ENCODE results near the gene SOAT1. TPM values are rescaled to one million over a fixed set of nuclear protein-coding genes. Genes with fewer than 3 reads are reported as not detected.

The SOAT1 gene
- total and polyA plus RNA-seq, 2 of the 8 experiments (the other 6 are each of a cell fraction or from before 2014, with no cell fraction given): 2.7 to 4.7 TPM

DNA sequence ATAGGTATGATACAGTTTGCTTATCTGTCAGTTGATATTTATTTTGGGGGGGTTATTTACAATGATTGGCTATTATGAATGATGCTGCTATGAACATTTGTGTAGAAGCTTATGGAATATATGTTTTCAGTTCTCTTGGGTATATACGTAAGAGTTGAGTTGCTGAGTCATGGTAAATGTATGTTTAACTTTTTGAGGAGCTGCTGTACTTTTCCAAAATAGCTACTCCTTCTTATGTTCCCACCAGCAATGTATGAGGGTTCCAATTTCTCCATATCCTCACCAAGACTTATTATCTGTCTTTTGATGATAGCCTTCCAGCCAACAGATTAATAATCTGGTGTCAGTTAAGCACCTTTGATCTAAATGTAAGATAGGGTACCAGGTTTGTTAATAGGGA is 11.9 kb downstream of the SOAT1 start (continued):
- TF ChIP-seq, protein P1, sequence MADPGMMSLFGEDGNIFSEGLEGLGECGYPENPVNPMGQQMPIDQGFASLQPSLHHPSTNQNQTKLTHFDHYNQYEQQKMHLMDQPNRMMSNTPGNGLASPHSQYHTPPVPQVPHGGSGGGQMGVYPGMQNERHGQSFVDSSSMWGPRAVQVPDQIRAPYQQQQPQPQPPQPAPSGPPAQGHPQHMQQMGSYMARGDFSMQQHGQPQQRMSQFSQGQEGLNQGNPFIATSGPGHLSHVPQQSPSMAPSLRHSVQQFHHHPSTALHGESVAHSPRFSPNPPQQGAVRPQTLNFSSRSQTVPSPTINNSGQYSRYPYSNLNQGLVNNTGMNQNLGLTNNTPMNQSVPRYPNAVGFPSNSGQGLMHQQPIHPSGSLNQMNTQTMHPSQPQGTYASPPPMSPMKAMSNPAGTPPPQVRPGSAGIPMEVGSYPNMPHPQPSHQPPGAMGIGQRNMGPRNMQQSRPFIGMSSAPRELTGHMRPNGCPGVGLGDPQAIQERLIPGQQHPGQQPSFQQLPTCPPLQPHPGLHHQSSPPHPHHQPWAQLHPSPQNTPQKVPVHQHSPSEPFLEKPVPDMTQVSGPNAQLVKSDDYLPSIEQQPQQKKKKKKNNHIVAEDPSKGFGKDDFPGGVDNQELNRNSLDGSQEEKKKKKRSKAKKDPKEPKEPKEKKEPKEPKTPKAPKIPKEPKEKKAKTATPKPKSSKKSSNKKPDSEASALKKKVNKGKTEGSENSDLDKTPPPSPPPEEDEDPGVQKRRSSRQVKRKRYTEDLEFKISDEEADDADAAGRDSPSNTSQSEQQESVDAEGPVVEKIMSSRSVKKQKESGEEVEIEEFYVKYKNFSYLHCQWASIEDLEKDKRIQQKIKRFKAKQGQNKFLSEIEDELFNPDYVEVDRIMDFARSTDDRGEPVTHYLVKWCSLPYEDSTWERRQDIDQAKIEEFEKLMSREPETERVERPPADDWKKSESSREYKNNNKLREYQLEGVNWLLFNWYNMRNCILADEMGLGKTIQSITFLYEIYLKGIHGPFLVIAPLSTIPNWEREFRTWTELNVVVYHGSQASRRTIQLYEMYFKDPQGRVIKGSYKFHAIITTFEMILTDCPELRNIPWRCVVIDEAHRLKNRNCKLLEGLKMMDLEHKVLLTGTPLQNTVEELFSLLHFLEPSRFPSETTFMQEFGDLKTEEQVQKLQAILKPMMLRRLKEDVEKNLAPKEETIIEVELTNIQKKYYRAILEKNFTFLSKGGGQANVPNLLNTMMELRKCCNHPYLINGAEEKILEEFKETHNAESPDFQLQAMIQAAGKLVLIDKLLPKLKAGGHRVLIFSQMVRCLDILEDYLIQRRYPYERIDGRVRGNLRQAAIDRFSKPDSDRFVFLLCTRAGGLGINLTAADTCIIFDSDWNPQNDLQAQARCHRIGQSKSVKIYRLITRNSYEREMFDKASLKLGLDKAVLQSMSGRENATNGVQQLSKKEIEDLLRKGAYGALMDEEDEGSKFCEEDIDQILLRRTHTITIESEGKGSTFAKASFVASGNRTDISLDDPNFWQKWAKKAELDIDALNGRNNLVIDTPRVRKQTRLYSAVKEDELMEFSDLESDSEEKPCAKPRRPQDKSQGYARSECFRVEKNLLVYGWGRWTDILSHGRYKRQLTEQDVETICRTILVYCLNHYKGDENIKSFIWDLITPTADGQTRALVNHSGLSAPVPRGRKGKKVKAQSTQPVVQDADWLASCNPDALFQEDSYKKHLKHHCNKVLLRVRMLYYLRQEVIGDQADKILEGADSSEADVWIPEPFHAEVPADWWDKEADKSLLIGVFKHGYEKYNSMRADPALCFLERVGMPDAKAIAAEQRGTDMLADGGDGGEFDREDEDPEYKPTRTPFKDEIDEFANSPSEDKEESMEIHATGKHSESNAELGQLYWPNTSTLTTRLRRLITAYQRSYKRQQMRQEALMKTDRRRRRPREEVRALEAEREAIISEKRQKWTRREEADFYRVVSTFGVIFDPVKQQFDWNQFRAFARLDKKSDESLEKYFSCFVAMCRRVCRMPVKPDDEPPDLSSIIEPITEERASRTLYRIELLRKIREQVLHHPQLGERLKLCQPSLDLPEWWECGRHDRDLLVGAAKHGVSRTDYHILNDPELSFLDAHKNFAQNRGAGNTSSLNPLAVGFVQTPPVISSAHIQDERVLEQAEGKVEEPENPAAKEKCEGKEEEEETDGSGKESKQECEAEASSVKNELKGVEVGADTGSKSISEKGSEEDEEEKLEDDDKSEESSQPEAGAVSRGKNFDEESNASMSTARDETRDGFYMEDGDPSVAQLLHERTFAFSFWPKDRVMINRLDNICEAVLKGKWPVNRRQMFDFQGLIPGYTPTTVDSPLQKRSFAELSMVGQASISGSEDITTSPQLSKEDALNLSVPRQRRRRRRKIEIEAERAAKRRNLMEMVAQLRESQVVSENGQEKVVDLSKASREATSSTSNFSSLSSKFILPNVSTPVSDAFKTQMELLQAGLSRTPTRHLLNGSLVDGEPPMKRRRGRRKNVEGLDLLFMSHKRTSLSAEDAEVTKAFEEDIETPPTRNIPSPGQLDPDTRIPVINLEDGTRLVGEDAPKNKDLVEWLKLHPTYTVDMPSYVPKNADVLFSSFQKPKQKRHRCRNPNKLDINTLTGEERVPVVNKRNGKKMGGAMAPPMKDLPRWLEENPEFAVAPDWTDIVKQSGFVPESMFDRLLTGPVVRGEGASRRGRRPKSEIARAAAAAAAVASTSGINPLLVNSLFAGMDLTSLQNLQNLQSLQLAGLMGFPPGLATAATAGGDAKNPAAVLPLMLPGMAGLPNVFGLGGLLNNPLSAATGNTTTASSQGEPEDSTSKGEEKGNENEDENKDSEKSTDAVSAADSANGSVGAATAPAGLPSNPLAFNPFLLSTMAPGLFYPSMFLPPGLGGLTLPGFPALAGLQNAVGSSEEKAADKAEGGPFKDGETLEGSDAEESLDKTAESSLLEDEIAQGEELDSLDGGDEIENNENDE (IDR thresholded peaks at IDR 0.05; ENCODE audit: insufficient replicate concordance, low read length): no peak
- TF ChIP-seq BACH1 (IDR thresholded peaks at IDR 0.05; ENCODE audit: low read length) (no peak), TAF7 (optimal IDR thresholded peaks at IDR 0.05; ENCODE audit: borderline replicate concordance, low read depth, low read length) (no peak), CREB1 (IDR thresholded peaks at IDR 0.05) (no peak), PHF8 (conservative IDR thresholded peaks at IDR 0.05; ENCODE audit: low read depth, low read length) (no peak), CEBPB (IDR thresholded peaks at IDR 0.05; ENCODE audit: low read depth, low read length) (no peak), KDM4A (IDR thresholded peaks at IDR 0.05; ENCODE audit: low read depth, low read length, severe bottlenecking) (no peak), SUZ12 (IDR thresholded peaks at IDR 0.05; ENCODE audit: low read length) (no peak), CHD2 (IDR thresholded peaks at IDR 0.05; ENCODE audit: low read length) (no peak), BCL11A (IDR thresholded peaks at IDR 0.05; ENCODE audit: low read depth in 2 of 2, low read length in 2 of 2) (no peak), ASH2L (IDR thresholded peaks at IDR 0.05; ENCODE audit: low read length) (no peak), TEAD4 (IDR thresholded peaks at IDR 0.05; ENCODE audit: low read depth, low read length) (no peak), BRCA1 (IDR thresholded peaks at IDR 0.05; ENCODE audit: low read depth, low read length) (no peak)
